Stimulated activated CD4-positive, alpha-beta T cell treated with anti-CD3 and anti-CD28 coated beads, Interleukin-15, amount 100 ng/mL, for 1 hour (primary cell): Measurements from ENCODE around the gene HOXC10.

Experiments used
- DNase-seq, 2 donors: peaks; one replicate each; pipeline ENCODE4 v3.0.0-alpha.2; 2020; ENCODE audit warnings: low read depth in 1 of 2, low spot score in 1 of 2

The HOXC10 gene

GRCh38 chr12:54015018-54015931 lies 30.3 kb downstream of the HOXC10 start:
- DNase-seq: no peak

- no peak for DNase-seq
Observed at GRCh38 chr12:54016051-54016450, 31.1 kb downstream of the HOXC10 start.

GRCh38 chr12:54016478-54016964 lies 31.6 kb downstream of the HOXC10 start:
- no peak for DNase-seq

GRCh38 chr12:54017027-54017788 lies 32.3 kb downstream of the HOXC10 start:
- DNase-seq: no peak

- peak; percentile 25 to 53 for DNase-seq
Observed at GRCh38 chr12:54017878-54018467, 33.0 kb downstream of the HOXC10 start.

- DNase-seq: no peak
Observed at GRCh38 chr12:54018468-54018984, 33.6 kb downstream of the HOXC10 start.

GRCh38 chr12:54019091-54019811 lies 34.3 kb downstream of the HOXC10 start:
- no peak for DNase-seq

GRCh38 chr12:54019924-54020590 lies 35.1 kb downstream of the HOXC10 start:
- no peak for DNase-seq

- DNase-seq: no peak
Observed at GRCh38 chr12:54020591-54021405, 35.9 kb downstream of the HOXC10 start.

GRCh38 chr12:54021432-54022013 lies 36.6 kb downstream of the HOXC10 start:
- DNase-seq: no peak

GRCh38 chr12:54022960-54023884 lies 38.3 kb downstream of the HOXC10 start:
- DNase-seq: no peak

- no peak for DNase-seq
Observed at GRCh38 chr12:54024127-54024526, 39.2 kb downstream of the HOXC10 start.

GRCh38 chr12:54024581-54025305 lies 39.8 kb downstream of the HOXC10 start:
- no peak for DNase-seq

- no peak for DNase-seq
Observed at GRCh38 chr12:54025499-54026405, 40.8 kb downstream of the HOXC10 start.

GRCh38 chr12:54026640-54027441 lies 41.9 kb downstream of the HOXC10 start:
- DNase-seq: no peak
